Fibroblast of skin of abdomen (primary cell): ENCODE data around the gene EDAR.
A peak's percentile ranks its signal among the peaks of the same experiment; 100 is the strongest.

Experiments
- DNase-seq: peaks from one replicate; pipeline ENCODE4 v3.0.0-alpha.2; 2013

EDAR gene

GRCh38 chr2:108907822-108908712, 81.0 kb downstream of the EDAR start:
- no peak for DNase-seq

GRCh38 chr2:108906403-108907077, 82.5 kb downstream of the EDAR start:
- no peak for DNase-seq

- DNase-seq, result no peak
Measured at GRCh38 chr2:108905906-108906305, 83.1 kb downstream of the EDAR start.

- no peak for DNase-seq
Measured at GRCh38 chr2:108905176-108905575, 83.8 kb downstream of the EDAR start.

DNA sequence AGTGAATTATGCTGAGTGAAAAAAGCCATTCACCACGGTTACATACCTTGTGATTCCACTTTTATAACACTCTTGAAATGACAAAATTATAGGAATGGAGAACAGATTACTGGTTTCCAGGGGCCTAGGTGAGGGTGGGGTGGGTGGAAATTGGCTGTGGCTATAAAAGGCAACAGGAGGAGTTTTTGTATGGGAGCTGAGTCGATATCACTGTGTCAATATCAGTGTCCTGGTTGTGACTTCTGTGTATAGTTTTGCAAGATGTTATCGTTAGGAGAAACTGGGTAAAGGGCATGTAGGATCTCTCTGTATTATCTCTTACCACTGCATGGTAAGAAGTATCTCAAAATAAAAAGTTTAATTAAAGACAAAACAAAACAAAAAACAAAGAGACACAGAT, 84.3 kb downstream of the EDAR start:
- DNase-seq, result no peak

DNA sequence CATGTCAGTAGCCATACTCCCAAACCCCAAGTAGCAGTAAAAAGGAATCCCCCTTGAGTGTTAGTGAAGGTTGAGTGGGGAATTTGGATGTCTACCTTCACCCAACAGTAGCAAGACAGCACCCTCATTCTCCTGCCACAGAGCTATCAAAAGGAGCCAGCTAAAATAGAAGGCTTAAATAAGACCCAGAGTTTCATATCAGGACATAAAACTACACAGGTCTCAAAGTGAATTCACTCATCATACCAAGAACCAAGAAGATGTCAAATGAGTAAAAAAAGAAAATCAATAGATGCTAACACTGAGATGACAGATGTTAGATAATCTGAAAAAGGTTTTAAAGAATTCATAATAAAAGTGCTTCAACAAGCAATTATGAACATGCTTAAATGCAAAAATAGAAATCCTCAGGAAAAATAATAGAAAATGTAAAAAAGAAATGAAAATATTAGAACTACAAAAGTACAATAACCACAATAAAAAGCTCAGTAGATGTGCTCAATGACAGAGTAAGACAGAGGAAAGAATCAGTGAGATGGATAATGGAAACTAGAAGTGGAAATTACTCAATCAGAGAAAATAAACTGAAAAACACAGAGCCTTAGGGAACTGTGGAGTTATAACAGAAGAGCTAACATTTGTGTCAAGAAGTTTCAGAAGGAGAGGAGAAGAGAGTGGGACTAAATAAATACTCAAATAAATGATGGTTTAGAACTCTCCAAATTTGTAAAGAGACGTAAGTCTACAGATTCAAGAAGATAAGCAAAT, 90.5 kb downstream of the EDAR start:
- no peak for DNase-seq

- no peak for DNase-seq
Measured at GRCh38 chr2:108896741-108897140, 92.3 kb downstream of the EDAR start.

DNA sequence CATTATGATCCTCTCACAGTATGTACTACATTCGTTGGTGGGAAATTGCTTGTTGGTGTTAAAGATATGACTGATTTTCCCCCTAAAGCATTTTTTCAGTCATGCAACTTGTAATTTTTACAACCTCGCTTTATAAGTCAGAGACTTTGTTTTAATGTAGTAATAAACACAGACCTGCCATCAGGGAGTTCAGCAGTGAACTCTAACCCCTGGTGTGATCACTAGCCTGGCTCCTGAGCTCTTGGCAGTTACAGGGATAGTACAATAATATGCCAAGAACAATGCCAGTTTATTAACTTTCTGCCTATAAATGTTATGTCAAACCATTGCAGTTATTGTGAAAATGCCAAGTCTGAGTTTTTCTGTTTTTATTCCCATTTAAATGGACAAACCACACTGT, 93.8 kb downstream of the EDAR start:
- no peak for DNase-seq

DNA sequence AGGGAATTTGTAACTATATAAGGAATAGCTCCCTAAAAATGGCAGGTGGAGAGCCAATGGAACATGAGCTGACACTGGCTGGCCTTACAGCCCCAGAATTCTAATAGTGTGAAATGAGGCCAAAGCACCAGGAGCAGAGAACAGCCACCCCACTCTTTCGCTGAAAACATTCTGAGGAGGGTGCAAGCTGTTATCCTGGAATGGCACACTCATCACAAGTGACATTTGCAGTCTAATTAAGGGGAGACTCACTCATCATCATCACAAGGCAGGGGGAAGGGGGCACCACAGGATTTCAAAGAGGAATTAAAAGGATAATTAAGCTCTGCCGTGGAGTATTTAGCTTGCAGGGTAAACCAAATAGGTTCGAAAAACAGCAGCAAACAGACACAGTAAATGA, 94.3 kb downstream of the EDAR start:
- DNase-seq, result no peak

GRCh38 chr2:108893277-108893676, 95.7 kb downstream of the EDAR start:
- no peak for DNase-seq

DNA sequence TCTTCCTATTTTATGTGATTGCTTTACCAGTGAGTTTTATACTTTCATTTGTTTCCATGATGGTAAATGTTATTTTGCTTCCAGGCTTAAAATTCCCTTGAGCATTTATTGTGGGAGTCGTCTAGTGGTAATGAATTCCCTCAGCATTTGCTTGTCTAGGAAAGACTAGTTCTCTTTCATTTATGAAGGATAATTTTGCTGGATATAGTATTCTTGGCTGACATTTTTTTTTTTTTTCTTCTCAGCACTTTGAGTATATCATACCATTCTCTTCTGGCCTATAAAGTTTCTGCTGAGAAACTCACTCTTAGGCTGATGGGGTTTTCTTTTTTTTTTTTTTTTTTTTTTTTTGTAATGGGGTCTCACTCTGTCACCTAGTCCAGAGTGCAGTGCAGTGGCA, 99.1 kb downstream of the EDAR start:
- DNase-seq, result no peak

- DNase-seq, result no peak
Measured at GRCh38 chr2:108884619-108885018, 104.4 kb downstream of the EDAR start.

DNA sequence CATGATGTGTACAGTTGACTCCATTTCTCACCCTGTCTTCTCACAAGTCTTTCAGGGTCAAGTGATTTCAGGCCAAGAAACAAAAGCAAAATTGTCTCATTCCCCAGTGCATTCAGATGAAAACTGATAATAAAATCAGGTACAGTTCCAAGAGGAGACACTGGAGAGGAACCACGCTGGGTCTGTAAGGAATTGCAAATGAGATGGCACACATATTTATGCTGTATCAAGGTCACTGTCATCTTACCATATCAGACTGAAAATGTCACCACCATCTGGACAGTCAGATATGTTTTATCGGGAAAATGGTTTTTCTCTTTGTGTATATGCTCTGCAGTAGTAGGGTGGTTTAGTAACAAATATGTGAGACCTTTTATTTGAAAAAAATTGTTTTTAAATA, 110.7 kb downstream of the EDAR start:
- no peak for DNase-seq

- DNase-seq, result no peak
Measured at GRCh38 chr2:108877506-108877905, 111.5 kb downstream of the EDAR start.

DNA sequence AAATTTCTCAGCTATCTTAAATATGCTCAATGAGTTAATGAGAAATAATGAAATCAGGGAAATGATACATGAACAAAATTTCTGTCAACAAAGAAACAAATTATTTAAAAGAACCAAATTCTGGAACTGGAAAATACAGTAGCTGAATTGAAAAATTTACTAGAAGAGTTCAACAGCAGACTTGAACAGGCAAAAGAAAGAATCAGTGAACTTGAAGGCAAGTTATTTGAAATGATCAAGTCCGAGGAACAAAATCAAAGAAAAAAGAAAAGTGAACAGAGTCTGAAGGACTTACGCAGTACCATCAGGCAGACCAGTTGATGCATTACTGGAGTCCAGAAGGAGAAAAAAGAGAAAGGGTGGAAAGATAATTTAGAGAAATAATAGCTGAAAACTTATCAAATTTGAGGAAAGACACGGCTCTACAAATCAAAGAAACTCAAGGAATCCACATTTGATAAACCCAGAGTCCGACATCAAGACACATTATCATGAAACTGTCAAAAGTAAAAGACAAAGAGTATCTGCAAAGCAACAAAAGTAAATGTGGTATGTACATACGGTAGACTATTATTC, 118.9 kb downstream of the EDAR start:
- no peak for DNase-seq

DNA sequence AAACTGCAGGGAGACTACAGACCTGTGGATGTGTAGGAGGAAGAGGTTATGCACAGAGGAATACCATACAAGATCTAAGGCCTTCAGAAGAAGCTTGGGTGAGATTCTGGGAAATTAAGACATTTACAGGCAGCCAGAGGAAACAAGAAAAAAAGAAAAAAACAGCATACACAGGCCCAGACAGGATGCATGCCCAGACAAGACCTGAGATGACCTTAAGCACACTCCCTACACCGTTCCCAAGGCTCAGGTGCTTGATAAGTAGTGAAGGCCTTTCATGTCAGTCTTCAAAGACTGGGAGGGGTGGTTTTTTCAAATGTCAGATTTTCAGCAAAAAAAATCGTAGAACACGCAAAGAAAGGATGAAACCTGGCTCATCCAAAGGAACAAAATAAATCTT, 119.5 kb downstream of the EDAR start:
- DNase-seq, result no peak

DNA sequence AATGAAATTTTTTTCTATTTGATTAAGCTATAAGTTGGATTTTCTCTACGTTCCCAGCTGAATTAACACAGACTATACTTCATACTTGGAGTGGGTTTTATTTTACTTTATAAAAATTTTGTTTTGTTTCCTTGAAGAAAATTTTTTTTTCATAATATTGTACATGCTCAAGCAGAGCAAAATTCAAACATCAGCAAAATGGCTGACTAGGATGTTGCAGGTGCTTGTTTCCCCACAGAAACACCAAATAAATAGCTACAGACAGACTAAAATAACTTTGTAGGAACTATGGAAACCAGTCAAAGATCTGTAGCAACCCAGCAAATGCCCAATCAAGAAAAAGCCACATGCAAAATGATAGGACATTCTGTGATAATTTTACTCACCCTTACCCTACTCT, 120.1 kb downstream of the EDAR start:
- no peak for DNase-seq

DNA sequence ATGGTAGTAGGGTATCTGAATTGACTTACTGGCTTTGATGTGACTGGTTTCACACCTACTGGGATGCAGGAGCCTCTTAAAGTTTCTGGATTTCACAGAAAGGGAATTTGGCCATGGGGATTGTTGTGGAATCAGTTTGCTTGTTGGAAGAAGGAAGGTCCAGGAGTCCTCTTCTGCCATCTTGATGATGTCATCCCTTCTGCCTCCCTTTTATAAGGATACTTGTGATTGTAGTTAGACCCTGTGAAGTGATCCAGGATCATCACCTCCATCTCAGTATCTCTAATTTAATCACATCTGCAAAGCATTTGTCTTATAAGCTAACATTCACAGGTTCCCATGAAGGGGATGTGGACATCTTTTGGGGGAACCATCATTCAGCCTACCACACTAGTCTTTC, 123.0 kb downstream of the EDAR start:
- no peak for DNase-seq

- peak; percentile 45 for DNase-seq
Measured at GRCh38 chr2:108858894-108859293, 130.1 kb downstream of the EDAR start.

DNA sequence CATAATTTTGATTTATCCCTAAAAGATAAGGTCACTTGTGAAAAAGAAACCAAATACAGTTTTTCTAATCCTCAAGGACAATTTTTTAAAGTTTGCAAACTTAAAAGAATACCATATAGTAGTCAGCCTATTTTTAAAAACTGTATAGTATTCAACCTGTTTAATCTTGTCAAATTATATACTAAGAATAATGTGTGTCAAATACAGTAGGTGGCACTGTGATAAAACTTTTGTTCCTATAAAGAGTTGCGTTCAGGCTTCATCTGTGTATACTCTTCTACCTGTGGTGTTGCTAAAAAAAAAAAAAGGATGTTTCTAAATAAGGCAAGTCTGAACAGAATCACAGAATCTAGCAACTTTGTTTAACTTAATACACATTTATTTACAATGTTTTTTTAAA, 133.8 kb downstream of the EDAR start:
- DNase-seq, result peak; percentile 3

GRCh38 chr2:108854484-108854883, 134.5 kb downstream of the EDAR start:
- DNase-seq, result no peak

DNA sequence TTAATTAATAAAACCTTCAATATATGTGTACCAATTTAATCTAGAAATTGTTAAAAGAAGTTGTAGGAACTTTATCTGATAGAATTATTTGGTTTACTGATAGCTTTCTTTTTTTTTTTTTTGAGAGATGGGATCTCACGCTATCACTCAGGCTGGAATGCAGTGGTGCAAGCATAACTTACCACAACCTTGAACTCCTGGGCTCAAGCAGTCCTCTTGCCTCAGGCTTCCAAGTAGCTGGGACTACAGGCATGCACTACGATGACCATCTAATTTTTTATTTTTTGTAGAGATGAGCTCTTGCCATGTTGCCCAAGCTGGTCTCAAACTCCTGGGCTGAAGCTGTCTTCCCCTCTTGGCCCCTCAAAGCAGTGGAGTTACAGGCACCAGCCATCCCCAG, 135.6 kb downstream of the EDAR start:
- peak; percentile 2 for DNase-seq

DNA sequence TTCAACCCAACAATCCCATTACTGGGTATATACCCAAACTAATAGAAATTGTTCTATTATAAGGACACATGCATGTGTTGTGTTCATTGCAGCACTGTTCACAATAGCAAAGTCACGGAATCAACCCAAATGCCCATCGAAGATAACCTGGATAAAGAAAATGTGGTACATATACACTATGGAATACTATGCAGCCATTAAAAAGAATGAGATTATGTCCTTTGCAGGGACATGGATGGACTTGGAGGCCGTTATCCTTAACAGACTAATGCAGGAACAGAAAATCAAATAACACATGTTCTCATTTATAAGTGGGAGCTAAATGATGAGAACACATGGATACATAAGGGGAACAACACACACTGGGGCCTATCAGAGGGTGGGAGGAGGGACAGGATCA, 136.6 kb downstream of the EDAR start:
- DNase-seq, result no peak
